NCI-H526 treated with DMSO at 0.1 percent for 48 hours (cell line): ENCODE results near the gene GJC1.

Source experiments
- DNase-seq: peaks from one replicate; lab custom pipeline; 2025; lab: John Stamatoyannopoulos, UW

GJC1 gene

DNA sequence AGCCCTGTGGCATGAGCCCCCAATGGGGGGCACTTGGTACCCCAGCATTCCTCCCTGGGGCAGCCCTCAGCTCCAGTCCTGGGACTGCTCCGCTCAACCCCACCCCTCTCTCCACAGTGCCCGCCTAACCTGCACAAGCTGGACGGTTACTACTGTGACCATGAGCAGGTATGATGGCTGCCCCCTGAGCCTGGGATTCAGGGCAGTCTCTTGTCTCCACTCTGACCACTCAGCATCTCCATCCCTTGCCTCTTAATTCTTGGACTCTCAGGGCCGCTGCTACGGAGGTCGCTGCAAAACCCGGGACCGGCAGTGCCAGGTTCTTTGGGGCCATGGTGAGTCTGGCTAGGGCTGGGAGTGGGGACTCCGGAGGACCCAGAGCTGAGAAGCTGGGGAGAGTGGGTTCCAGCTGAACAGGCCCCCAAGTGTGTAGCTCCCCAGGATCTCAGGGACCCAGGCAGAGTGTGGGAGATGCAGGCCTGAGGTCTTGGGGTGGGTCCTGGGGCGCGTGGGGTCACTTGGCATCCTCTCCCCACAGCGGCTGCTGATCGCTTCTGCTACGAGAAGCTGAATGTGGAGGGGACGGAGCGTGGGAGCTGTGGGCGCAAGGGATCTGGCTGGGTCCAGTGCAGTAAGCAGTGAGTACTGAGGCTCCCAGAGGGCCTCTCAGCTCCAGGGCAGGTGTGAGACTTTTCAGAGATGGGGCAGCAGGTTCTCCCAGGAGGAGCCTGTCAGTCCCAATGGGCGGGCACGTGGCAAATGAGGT, 53.3 kb downstream of the GJC1 start:
- DNase-seq = no peak

DNA sequence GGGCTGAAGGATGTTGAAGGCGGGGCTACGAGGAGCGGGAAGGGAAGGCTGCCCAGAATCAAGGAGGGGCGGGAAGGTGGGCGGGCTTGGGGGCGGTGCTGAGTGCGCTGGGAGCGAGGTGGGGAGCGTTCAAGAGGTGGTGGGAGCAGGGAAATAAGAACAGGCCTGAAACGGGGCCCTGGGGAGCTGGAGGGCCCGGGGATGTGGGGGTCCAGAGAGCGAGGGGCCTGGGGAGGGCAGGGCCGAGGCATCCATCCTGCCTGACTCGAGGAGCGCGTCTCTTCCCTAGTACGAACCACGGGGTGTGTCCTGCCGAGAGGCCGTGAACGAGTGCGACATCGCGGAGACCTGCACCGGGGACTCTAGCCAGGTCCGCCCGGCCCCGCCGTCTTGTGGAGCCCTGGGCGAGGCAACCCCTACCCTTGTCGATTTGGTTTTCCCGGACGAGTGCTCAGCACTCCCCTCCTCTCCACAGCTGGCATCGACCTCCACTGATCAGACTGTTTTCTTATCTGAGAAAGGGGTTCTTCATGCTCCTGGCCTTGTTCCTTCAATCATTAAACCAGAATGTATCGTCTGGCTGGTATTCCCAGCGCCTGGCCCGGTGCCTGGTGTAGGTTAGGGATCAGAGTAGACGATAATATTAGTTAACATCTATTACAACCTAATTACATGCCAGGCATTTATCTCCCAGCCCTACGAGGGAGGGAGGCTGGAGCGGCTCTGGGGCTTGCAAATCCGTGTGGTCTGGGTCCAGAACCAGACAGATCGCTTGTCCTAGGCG, 54.1 kb downstream of the GJC1 start:
- DNase-seq = no peak

DNA sequence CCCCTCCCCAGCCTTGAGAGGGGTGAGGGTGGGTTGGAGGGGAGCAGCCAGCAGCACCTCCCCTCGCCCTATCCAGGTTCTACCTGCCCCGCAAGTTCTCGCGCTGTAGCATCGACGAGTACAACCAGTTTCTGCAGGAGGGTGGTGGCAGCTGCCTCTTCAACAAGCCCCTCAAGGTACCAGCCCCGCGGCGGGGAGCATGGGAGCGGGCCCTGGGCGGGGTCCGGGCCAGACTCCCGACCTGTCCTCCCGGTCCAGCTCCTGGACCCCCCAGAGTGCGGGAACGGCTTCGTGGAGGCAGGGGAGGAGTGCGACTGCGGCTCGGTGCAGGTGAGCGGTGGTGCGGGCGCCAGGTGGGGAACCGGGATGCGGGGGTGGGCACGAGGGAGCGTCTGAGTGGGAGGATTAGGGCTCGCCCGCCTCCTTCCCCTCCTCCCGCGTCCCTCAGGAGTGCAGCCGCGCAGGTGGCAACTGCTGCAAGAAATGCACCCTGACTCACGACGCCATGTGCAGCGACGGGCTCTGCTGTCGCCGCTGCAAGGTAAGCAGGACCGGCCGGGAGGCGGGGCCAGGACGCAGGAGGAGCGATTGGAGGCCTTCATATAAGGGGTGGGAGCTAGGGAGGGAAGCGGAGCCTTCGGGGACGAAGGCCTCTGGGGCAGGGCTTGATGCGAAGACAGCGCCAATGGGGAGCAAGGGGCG, 54.8 kb downstream of the GJC1 start:
- peak; percentile 97 for DNase-seq

DNA sequence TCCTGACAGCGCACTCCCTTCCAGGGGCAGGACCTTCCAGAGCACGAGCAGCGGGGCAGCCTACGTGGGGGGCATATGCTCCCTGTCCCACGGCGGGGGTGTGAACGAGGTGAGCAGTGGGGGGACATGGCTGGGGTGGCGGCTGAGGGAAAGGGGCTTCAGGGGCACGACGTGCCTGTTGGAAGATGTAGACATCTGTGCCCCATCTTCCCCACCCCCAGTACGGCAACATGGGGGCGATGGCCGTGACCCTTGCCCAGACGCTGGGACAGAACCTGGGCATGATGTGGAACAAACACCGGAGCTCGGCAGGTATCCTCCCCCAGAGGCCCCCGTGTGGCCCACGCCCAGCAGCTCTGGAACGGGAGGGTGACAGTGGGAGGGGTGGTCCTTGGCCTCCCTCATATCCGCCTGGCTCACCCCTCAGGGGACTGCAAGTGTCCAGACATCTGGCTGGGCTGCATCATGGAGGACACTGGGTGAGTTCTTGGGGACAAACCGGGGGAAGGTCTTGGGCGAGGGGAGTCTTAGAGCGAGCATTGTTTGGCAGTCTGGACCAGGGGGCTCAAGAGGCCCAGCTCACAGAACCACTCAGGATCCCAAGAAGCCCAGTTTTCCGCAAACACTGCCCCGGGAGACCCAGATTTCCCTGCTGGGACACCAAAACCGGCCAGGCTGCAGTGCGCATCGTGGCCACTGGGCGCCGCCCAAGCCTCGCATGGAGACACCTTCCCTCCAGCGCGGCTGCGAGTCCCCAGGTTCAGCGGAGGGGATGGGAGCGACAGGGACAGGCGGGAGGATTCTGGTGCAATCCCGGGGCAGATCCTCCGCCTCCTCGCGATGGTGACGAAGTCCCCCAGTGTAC, 55.6 kb downstream of the GJC1 start:
- peak; percentile 76 for DNase-seq

DNA sequence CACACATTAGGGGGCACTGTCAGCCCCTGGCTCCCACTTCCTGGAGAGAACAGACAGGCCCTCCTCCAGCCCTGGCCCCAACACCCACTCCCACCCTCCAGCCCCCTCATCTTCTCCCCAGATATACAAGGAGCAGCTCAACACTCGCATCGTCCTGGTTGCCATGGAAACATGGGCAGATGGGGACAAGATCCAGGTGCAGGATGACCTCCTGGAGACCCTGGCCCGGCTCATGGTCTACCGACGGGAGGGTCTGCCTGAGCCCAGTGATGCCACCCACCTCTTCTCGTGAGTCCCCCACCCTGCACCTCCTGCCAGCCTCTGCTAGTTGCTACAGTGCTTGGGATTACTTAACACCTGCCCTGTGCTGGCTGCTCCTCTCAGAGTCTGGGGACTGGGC, 56.9 kb downstream of the GJC1 start:
- DNase-seq = no peak

DNA sequence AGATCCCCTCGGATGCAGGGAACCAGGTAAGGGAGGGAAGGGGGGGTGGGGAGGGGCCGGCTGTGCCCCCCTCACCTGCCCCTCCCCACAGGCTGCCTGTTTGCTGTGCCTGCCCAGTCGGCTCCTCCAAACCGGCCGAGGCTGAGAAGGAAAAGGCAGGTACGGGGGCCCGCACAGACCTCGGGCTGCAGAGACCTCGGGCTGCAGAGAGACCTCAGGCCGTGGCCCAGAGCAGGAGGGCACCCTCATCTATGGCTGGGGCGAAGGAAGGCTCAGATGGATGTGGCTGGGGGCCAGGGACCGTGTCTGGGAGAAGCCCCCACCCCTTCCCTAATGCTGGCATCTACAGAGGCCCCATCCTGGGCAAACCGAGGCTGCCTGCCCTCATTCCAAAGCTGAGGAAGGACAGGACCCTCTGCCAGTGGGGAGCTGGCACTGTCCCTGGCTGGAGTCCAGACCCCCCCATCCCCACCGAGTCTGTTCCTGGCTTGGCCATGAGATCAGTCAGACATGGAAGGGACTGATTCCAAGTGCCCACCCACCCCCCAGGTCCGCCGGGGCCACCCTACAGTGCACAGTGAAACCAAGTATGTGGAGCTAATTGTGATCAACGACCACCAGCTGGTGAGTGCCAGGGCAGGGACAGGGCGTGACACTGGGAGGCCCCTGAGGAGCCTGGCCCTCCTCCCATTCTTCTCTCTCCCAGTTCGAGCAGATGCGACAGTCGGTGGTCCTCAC, 57.6 kb downstream of the GJC1 start:
- DNase-seq = no peak

DNA sequence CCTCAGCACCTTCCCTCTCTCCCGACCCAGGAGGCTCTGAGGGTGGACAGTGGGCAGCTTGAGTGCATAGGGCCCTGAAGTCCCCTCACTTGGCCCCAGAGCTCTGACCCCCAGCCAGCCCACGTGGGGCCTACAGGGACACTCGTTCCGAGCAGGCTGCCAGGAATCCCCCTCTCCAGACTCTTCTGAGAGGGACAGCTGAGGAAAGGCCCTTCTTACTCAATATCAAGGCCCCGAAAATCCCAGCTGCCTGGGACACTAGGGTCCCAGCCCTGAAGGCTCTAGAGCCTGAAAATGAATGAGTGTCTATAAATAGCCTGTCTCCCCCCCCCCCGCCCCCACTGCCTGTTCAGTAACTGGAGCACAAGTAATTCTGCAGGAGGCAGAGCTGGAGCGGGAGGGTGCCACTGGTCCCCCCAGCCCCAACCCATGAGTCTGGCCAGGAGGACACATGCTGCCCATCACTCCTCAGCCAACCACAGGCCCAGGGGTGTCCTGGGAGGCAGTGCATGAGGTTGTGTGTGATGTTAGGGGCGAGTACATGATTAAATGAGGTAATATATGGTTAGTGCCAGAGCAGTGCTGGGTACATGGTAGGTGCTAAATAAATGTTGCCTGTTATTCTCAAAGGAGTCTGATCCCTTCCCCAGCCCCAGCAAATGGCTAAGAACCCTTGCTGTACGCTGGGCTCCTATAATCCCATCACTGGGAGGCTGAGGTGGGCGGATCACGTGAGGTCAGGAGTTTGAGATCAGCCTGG, 59.7 kb downstream of the GJC1 start:
- no peak for DNase-seq

DNA sequence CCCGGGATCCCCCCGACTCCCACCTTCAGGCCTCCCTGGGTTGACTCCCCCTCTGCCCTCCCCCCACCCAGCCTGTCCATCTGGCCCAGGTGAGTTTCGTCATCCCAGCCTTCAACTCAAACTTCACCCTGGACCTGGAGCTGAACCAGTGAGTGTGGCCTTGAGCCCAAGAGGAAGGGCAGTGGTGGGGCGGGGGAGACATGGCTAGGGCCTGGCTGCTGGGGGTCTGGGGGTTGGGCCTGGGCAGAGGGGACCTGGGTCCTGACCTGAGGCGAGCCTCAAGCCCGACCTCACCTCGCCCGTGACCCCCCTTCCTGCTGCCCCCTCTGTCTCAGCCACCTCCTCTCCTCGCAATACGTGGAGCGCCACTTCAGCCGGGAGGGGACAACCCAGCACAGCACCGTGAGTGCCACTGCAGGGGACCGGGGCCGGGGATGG, 60.4 kb downstream of the GJC1 start:
- DNase-seq = no peak

DNA sequence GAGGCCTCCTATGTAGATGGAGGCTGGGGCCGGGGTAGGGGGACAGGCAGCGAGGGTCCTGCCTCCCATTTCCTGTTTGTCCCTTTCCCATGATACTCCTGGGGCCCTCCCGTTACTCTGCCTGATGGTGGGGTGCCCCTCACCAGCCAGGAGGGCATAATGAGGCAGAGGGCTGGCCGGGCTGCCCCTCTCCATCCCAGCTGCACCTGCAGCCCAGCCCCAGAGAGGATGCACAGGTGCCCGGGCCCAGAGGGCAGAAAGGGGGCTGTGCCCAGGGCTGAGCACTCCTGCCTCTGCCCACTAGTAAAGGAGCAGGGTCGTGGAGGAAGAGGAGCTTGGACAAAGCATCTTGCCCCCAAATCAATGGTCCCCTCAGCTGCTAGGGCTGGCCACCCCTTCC, 60.9 kb downstream of the GJC1 start:
- no peak for DNase-seq

DNA sequence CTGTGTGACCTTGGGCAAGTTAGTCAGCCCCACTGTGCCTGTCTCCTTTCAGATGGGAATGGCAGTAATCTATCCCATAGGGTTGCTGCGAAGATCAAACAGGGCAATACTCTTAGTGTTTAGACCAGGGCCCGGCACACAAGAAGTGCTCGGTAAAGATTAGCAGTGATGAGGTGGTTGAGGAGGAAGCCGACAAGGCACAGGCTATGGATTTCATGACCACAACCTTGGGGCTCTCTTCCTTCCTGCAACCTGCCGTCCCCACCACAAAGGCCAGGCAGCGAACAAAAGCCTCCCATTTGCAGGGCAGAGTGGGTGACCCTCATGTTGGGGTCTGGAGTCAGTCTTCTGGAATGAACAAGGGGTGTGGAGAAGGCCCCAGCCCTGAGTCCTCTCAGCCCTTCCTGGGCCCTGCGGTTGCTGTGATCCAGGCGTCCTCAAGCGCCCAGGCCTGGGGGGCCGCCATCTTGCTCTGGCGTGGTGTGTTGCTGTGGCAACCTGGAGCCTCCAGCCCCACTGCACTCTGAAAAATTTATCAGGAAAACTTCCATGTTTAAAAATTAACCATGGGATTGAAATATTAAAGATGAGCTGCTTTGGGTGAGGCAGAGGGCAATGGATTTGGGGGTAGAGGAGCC, 61.5 kb downstream of the GJC1 start:
- no peak for DNase-seq

DNA sequence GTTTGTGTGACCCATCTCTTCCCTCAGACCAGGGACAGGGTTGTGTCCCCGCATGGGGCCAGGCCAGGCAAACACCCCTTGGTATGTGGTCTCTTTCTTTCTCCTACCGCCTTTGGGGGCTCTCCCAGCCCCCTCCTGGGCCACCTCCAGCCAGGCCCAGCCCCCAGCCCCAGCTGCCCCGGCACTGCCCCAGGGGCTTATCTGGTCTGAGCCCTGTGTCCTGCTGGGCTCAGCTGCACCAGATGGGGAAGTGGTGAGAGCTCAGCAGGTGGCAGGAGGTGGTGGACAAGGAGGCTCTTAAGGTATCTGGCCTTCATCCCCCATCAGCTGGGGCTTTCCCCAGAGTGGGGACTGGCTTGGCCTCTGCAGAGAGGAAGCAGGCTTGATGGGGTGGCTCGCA, 62.6 kb downstream of the GJC1 start:
- DNase-seq = no peak

DNA sequence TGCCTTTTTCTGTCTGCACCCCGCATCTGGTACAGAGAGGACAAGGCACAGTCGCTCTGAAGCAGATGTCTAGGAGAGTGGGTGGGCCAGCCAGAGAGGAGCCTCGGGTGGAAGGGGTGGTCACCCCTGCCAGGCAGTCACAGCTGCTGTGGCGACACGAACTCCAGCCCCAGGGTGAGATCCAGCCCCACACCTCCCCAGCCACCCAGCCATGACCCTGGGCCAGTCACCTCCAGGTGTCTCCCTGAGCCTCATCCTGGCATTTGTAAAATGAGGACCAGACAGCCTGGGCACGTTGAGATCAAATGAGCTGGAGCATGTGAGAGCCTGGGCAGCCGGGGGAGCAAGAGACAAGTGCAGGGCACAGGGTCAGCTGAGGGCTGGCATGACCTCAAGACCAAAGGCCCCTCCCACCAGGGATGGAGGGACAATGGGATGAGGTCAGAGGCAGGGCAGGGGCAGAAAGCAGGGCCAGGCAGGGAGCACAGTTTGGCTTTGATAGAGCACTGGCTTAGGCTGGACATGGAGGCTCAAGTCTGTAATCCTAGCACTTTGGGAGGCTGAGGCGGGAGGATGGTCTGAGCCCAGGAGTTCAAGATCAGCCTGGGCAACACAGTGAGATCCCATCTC, 63.6 kb downstream of the GJC1 start:
- DNase-seq = no peak

DNA sequence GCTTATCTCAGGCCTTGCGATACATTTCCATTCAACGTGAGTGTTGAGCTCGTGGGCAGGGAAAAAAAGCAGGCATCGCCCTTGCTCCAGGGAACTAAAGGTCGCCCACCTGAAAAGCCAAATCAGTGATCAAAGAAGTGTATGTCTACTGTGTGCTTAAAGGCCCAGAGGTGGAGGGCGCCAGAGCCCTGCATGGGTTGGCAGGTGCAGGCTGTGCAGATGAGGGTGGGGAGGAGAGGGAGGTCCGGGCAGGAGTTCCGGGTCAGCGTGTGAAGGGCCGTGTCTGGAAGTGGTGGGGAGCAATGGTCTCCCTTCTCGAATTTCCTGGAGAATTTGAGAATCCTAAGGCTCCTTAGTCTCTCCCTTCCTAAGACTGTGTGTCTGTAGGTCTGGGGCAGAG, 64.1 kb downstream of the GJC1 start:
- no peak for DNase-seq

DNA sequence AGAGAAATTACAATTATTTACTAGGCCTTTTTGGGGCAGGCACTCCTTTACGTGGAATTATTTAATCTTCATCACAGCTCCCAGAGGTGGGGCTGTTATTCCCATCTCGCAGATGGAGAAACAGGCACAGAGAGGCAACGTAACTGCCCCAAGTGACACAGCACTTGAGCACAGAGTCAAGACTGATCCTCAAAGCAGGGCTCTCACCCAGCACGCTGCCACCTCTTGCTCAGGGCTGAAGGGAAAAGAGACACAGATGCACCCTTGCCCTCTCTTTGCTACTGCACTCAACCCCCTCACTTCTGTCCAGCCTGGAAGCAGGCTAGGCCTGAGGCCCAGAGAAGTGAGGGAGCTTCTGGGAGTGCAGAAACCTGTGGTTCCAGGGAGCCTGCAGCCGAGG, 66.9 kb downstream of the GJC1 start:
- DNase-seq = no peak

DNA sequence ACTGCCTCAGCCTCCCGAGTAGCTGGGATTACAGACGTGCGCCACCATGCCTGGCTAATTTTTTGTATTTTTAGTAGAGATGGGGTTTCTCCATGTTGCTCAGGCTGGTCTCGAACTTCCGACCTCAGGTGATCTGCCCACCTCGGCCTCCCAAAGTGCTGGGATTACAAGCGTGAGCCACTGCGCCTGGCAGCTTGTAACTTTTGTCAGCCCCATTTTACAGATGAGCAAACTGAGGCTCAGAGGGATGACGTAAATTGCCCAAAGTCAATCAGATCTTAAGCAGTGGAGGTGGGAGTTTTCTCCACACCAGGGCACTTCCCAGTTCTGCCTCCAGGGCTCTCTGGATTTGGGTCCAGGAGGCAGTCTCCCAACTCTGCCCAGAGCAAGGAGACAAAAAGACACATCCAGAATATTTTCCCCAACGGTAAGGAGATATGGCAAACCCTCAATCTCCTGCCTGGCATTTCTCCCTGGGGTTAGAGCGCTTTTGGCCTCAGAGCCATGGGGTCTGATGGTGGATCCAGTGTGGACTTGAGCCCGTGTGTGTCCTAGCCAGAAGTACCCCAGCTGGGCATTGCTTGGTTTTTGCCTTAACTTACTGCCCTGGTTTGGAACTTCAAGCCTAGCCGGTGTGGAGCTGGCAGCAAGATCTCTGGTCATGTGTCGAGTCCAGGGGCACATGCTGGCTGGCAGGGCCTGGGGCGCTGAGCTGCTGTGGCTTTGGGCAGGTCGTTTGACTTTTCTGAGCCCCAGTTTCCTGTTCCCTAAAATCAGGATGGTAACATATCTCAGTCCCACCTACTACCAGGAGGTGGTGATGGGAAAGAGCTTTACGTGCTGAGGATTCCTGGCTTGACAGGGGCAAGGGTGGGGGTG, 67.9 kb downstream of the GJC1 start:
- DNase-seq = no peak

DNA sequence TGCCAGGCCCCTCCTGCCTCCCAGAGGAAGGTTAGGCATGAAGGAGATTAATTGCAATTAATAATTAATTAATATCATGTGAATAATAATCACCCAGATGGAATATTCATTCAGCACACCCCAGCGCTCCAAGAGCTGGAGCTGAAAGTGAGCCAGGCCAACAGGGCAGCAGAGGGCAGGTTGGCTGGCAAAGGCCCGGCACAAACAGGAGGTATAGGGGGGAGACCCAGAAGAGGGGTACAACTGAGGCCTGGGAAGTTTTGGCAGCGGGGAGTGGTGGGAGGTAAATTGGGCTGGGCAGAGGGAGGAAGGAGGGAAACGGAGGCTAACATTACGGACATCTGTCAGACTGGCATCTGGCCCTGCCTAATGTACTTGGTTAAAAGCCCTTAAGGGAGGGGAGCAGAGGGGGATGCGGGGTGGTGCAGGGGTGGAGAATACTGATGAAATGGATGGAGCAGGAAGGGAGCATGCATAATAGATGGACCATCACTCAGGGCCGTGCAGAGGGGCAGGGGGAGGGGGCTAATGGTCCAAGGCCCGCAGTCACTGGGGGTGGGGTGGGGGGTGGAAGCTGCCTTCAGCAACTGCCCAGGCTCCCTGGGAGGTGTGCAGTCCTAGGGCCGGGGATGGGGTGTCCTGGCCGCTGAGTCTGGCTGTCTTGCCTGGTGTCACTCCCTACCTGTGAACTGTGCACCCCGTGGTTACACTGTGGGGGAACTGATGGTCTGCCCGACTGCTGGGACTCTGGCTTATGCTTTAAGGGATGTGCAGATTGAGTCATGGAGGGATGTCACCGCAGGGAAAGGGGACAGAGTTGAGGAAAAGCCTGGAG, 69.4 kb downstream of the GJC1 start:
- DNase-seq = no peak

DNA sequence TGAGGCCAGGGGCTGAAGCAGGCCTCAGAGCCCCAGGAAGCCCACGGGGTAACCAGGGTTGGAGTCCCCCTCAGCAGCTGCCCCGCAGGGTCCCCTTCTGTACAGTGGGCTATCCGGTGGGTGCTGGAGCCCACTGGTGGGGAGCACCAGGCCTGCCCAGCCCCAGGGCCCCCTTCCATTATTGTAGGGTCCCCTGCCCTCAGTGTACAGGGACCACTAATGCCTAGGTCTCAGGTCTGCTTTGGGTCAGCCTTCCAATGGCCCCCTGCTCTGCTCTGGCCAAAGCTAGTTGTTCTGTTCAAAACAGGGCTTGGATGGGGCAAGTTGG, 70.2 kb downstream of the GJC1 start:
- DNase-seq = no peak
